Measurements from ENCODE around the gene SIVA1.

SIVA1 gene

GRCh38 chr14:104805326-104805678 lies 52.4 kb downstream of the SIVA1 start:
- DNase-seq (ENCODE audit: extremely low read depth in 1 of 2, low read depth in 1 of 2): no peak

- DNase-seq (ENCODE audit: extremely low read depth in 1 of 2, low read depth in 1 of 2): no peak
Observed at GRCh38 chr14:104805941-104806624, 53.1 kb downstream of the SIVA1 start.

GRCh38 chr14:104806625-104807465 lies 53.9 kb downstream of the SIVA1 start:
- DNase-seq (ENCODE audit: extremely low read depth in 1 of 2, low read depth in 1 of 2): no peak

- DNase-seq (ENCODE audit: extremely low read depth in 1 of 2, low read depth in 1 of 2): no peak
Observed at GRCh38 chr14:104808456-104808855, 55.5 kb downstream of the SIVA1 start.
